ENCODE measurements around the gene TMEM176B.

GRCh38 chr7:150831851-150832250 is 31.7 kb upstream of the TMEM176B start:
- no peak for TF ChIP-seq POLR2A (IDR thresholded peaks at IDR 0.05)
- TF ChIP-seq CTCF (IDR thresholded peaks at IDR 0.05): no peak
